A549 treated with RU486 at 1 μM for 4 hours (cell line): ENCODE data around the gene PLAAT4. TPM values are rescaled to one million over a fixed set of nuclear protein-coding genes. Genes with fewer than 3 reads are reported as not detected.

ENCODE experiments used
- total RNA-seq: library from RNA; stranded (reverse); fragments of 200-300 nt; extraction: Qiagen RNA extraction; gene quantifications from 5 replicates; pipeline ENCODE4 v1.2.3, GENCODE V29; 2022; ENCODE audit warnings: low read depth

Gene PLAAT4
- total RNA-seq = 1.5 to 3.3 TPM (median 1.8 TPM) in 5 replicates

GRCh38 chr11:63536669-63537292, at the start of gene PLAAT4:
TSS of gene PLAAT4 (plus strand) at chr11:63536808. CDS start at chr11:63536869, 61 bp downstream.

GRCh38 chr11:63490551-63491239, 45.9 kb upstream of the PLAAT4 start, which contains the start of gene PLAAT5:
TSS of gene PLAAT5 (minus strand) at chr11:63491167. CDS start at chr11:63491034, 133 bp downstream.

GRCh38 chr11:63505857-63506528, 30.6 kb upstream of the PLAAT4 start, which contains the start of gene LGALS12:
TSS of gene LGALS12 (plus strand) at chr11:63506084. CDS start at chr11:63506459, 375 bp downstream.

GRCh38 chr11:63563201-63564055, 26.8 kb downstream of the PLAAT4 start, which contains the start of gene PLAAT2:
TSS of gene PLAAT2 (minus strand) at chr11:63563379. CDS start at chr11:63563324, 55 bp downstream.

Other genes with a start within 250 kb of the PLAAT4 start
- not detected in 5 replicates for gene SLC22A9, start 167.0 kb upstream of the PLAAT4 start, total RNA-seq
- not detected in 5 replicates for gene PLAAT5, start 45.6 kb upstream of the PLAAT4 start, total RNA-seq
- not detected in 5 replicates for gene LGALS12, start 30.7 kb upstream of the PLAAT4 start, total RNA-seq
- gene PLAAT2, start 26.6 kb downstream of the PLAAT4 start, total RNA-seq = 0.23 to 0.27 TPM in 2 of 5 replicates, not detected in the others
- 46.0 to 67.6 TPM (median 55.4 TPM) in 5 replicates for gene PLAAT3, start 77.6 kb downstream of the PLAAT4 start, total RNA-seq
- gene ATL3, start 134.6 kb downstream of the PLAAT4 start, total RNA-seq = 28.1 to 33.5 TPM (median 31.4 TPM) in 5 replicates
- 80.8 to 111 TPM (median 107 TPM) in 5 replicates for gene RTN3, start 144.7 kb downstream of the PLAAT4 start, total RNA-seq
- 4.8 to 7.6 TPM (median 7.3 TPM) in 5 replicates for gene ZFTA, start 232.0 kb downstream of the PLAAT4 start, total RNA-seq